Stimulated activated naive B cell treated with anti-CD40 and anti-IgM and Interleukin-4, amounts not matched to agents 10 μg/mL and 1 μg/mL and 100 μg/mL, for 72 hours (primary cell): ENCODE measurements around the gene FZD1.

Experiments used
- ATAC-seq, 2 donors: fragments of 150-1000 bp; cut with Tn5 transposase; replicated peaks; 2 replicates each; pipeline ENCODE4 v1.10.0; 2021; ENCODE audit warnings: moderate library complexity in 1 of 2
- DNase-seq: peaks from one replicate; pipeline ENCODE4 v3.0.0; 2021
- H3K27ac Mint-ChIP-seq: one replicate; pipeline ENCODE4 v1.8.0; 2022; ENCODE audit warnings: mild to moderate bottlenecking, mixed read lengths
- H3K27me3 Mint-ChIP-seq, 2 donors: one replicate each; pipeline ENCODE4 v1.8.0; 2022; ENCODE audit warnings: mixed read lengths in 2 of 2
- H3K36me3 Mint-ChIP-seq, 2 donors: one replicate each; pipeline ENCODE4 v1.8.0; 2022; ENCODE audit warnings: mixed read lengths in 2 of 2, mild to moderate bottlenecking in 1 of 2
- H3K4me1 Mint-ChIP-seq, 2 donors: one replicate each; pipeline ENCODE4 v1.8.0; 2022; ENCODE audit warnings: mixed read lengths in 2 of 2, mild to moderate bottlenecking in 1 of 2
- H3K4me3 Mint-ChIP-seq, 2 donors: one replicate each; pipeline ENCODE4 v1.8.0; 2022; ENCODE audit warnings: mild to moderate bottlenecking in 2 of 2, mixed read lengths in 2 of 2, moderate library complexity in 1 of 2
- H3K9me3 Mint-ChIP-seq, 2 donors: one replicate each; pipeline ENCODE4 v1.8.0; 2022; ENCODE audit warnings: mixed read lengths in 2 of 2, mild to moderate bottlenecking in 1 of 2

The FZD1 gene

DNA sequence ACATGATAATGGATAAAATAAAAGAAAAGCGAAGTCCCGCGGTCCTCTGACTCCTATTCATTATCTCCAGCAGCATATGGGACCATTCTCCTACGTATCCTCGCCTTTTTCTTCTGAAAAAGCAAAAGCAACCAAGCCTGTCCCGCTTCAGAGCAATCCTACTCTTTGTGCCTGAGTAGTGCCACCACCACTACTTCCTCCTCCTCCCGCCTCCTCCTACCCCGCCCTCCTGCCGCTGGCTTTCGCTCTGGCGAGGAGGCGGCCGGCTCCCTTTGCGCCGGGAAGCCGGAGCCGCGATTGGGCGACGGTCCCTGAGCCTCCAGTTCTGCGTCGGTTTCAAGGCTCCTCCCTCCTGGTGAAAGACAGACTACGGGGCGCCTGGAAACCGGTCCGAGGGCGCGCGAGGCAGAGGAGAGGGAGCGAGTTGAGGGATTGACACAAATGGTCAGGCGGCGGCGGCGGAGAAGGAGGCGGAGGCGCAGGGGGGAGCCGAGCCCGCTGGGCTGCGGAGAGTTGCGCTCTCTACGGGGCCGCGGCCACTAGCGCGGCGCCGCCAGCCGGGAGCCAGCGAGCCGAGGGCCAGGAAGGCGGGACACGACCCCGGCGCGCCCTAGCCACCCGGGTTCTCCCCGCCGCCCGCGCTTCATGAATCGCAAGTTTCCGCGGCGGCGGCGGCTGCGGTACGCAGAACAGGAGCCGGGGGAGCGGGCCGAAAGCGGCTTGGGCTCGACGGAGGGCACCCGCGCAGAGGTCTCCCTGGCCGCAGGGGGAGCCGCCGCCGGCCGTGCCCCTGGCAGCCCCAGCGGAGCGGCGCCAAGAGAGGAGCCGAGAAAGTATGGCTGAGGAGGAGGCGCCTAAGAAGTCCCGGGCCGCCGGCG is at the start of gene FZD1:
TSS of gene FZD1 (plus strand) at position 388 of the 878 bp plus-strand sequence. CDS start at position 836, 448 bp downstream.
- no peaks in the 10 kb centered on the region for H3K9me3 Mint-ChIP-seq
- H3K27me3 Mint-ChIP-seq: peaks cover 36 to 43% of the 10 kb centered on the region in 2 donors
- peak; percentile 87 for DNase-seq
- H3K4me1 Mint-ChIP-seq: peaks cover 10 to 20% of the 10 kb centered on the region in 2 donors
- peak within 1 kb of the TSS; percentile 91 to 93 for H3K4me3 Mint-ChIP-seq
- peak within 1 kb of the TSS; percentile 87 for H3K27ac Mint-ChIP-seq
- ATAC-seq: peak; percentile 92 to 93
- H3K36me3 Mint-ChIP-seq: peaks cover 6 to 8% of the 10 kb centered on the region in 2 donors

DNA sequence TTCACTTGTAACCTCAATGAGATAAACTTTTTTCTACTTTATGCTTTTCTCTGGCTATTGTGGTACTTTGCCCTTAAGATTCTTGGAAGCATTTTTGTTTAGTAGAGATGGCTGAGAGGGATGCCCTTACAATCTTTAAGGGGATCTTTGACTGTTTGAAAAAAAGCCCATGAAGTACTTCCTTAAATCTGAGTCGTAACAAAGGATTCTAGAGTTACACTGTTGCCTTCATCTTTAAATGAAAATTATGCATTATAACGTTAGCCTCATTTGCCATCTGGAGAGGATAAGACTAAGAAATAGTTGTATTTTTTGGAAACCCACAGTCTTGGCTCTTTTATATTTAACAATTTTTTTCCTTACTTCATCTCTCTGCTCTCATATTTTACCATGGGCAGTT is 37.8 kb upstream of the FZD1 start:
- H3K27ac Mint-ChIP-seq: no peak overlapping the region
- no peaks in the 10 kb centered on the region for H3K9me3 Mint-ChIP-seq
- ATAC-seq (no peak), DNase-seq (no peak)
- no peak overlapping the region for H3K4me3 Mint-ChIP-seq
- H3K4me1 Mint-ChIP-seq: no peaks in the 10 kb centered on the region
- no peaks in the 10 kb centered on the region for H3K36me3 Mint-ChIP-seq
- H3K27me3 Mint-ChIP-seq: no peaks in the 10 kb centered on the region

DNA sequence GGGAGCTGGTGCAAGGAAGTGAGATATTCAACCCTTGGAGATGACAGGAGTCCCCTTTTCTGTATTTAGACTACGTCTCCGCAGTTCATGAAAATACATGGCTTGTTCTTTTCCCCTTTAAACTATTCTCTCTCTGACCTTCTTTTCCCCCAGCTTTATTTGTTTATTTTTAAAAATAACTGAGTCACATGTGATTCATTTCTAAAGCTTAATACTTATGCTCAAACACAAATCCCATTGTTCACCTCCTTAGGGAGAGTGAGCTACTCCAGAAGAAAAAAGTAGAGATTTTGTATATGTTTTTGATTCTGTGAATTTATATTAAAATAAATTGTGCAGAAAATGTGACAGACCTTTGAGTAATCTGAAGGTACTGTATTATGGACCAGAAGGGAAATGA is 35.9 kb upstream of the FZD1 start:
- DNase-seq: no peak
- H3K4me1 Mint-ChIP-seq: no peaks in the 10 kb centered on the region
- H3K36me3 Mint-ChIP-seq: no peaks in the 10 kb centered on the region
- no peaks in the 10 kb centered on the region for H3K27me3 Mint-ChIP-seq
- no peak for ATAC-seq
- H3K9me3 Mint-ChIP-seq: no peaks in the 10 kb centered on the region
- H3K4me3 Mint-ChIP-seq: no peak overlapping the region
- no peak overlapping the region for H3K27ac Mint-ChIP-seq

DNA sequence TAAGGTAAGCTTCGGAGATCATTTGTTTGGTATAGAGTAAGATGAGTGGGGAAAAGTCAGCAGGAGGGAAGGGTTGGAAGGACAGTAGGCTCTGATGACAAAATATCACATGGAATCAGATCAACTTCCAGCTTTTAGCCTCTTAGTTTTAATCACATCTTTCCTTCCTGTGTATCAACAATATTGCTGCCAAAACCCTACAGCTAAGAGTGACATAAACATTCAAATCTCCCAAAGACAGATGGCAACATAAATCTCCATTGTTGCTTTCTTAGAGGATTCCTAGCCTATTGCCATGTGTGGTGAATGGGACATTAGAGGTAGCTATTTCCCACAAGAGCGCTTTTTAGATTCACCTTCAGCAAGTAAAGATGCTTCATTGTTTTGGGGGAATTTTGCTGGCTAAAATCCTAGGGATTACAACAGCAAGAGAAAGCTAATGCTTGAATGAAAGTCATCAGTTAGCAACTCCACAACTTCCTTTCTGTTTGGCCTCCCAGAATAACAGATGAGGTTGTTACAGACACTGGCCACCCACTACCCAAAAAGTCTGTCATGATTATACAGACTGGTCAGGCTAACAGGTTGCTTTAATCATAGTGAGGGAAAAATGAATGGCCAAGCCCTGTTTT is 35.2 kb upstream of the FZD1 start:
- peaks cover 0 to 3% of the 10 kb centered on the region in 2 donors for H3K27me3 Mint-ChIP-seq
- no peaks in the 10 kb centered on the region for H3K9me3 Mint-ChIP-seq
- H3K36me3 Mint-ChIP-seq: no peaks in the 10 kb centered on the region
- H3K4me3 Mint-ChIP-seq: no peak overlapping the region
- DNase-seq (no peak), ATAC-seq (no peak)
- H3K4me1 Mint-ChIP-seq: no peaks in the 10 kb centered on the region
- no peak overlapping the region for H3K27ac Mint-ChIP-seq

DNA sequence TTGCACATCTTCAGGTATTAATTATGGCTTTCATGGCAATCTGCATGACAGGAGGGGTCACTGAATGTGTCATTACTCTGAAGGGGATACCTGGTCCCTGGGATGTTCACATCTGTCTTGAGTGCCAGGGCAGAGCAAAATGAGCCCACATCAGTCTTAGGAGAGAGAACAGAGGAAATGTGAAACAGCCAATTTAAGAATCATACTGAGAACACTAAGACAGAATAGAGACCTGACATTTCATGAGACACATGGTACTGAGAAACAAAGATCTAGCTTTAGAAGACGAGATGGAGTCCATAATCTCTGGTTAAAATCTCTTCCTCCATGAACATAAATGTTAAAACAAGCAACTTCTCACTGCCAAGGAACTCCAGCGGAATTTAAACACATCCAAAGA is 34.1 kb upstream of the FZD1 start:
- DNase-seq (no peak), ATAC-seq (no peak)
- no peak overlapping the region for H3K27ac Mint-ChIP-seq
- H3K36me3 Mint-ChIP-seq: no peaks in the 10 kb centered on the region
- H3K4me1 Mint-ChIP-seq: no peaks in the 10 kb centered on the region
- H3K9me3 Mint-ChIP-seq: no peaks in the 10 kb centered on the region
- H3K4me3 Mint-ChIP-seq: no peak overlapping the region
- H3K27me3 Mint-ChIP-seq: peaks cover 0 to 6% of the 10 kb centered on the region in 2 donors

DNA sequence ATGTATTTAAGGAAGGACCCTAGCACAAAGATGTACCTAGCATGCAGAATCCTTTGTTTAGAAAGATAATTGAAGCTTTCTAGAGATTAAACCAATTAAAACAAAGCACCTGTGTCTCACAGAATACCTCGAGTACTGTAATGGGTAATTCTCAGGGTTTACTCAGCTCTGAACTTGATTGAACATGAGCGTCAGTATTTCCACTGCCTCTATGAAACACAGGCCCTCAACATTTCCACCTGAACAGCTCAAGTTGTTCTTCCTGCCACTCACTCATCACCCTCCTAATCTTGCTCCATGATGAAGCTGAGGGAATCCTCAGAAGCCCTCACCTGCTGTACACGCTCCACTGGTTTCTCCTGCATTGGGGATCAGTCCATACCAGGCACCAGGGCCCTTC is 33.7 kb upstream of the FZD1 start:
- no peak overlapping the region for H3K27ac Mint-ChIP-seq
- no peaks in the 10 kb centered on the region for H3K9me3 Mint-ChIP-seq
- ATAC-seq (no peak), DNase-seq (no peak)
- no peak overlapping the region for H3K4me3 Mint-ChIP-seq
- H3K4me1 Mint-ChIP-seq: no peaks in the 10 kb centered on the region
- H3K27me3 Mint-ChIP-seq: peaks cover 0 to 6% of the 10 kb centered on the region in 2 donors
- H3K36me3 Mint-ChIP-seq: no peaks in the 10 kb centered on the region

DNA sequence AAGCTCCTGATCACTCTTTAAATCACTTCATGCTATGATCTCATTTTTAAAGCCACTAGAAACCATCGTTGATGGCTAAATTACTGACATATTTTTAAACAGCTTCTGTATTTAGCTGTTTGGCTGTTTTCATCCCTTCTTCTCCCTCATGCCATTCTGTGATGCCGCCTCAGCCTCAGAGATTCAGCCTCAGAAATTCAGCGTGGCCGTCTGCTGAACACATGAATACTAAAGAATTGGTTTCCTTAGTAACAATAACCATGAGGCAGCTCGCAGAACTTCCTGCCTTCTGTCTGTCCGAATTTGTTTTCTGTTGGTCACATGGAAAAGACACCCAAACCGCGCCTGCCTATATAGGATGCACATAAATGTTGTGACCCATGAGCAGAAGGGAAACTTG is 31.0 kb upstream of the FZD1 start:
- ATAC-seq (no peak), DNase-seq (no peak)
- Mint-ChIP-seq H3K27ac (no peak overlapping the region), H3K4me3 (no peak overlapping the region), H3K4me1 (no peaks in the 10 kb centered on the region), H3K27me3 (peaks cover 0 to 6% of the 10 kb centered on the region in 2 donors), H3K9me3 (no peaks in the 10 kb centered on the region), H3K36me3 (no peaks in the 10 kb centered on the region)

DNA sequence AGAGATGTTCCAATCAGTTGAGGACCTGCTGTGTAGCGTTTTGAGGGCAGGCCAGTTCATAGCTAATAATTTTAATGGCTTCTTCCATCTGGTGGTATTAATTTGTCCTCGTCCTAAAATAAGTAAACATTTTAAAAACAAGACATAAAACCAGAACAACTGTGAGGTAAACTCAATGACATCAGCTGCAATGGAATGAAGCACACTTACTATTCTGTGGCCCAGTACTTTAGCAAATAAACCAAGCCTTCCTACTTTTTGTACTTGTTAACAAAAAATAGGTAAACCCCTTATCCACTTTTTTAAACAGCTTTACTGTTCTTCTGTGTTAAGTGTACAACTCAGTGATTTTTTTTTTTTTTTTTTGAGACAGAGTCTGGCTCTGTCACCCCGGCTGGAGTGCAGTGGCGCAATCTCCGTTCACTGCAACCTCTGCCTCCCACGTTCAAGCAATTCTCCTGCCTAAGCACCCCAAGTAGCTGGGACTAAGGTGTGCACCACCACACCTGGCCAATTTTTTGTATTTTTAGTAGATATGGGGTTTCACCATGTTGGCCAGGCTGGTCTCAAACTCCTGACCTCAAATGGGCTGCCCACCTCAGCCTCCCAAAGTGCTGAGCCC is 28.9 kb upstream of the FZD1 start:
- DNase-seq: no peak
- Mint-ChIP-seq H3K27ac (no peak overlapping the region), H3K27me3 (peaks cover 0 to 6% of the 10 kb centered on the region in 2 donors), H3K4me3 (no peak overlapping the region), H3K4me1 (no peaks in the 10 kb centered on the region), H3K9me3 (no peaks in the 10 kb centered on the region), H3K36me3 (no peaks in the 10 kb centered on the region)
- ATAC-seq: no peak

DNA sequence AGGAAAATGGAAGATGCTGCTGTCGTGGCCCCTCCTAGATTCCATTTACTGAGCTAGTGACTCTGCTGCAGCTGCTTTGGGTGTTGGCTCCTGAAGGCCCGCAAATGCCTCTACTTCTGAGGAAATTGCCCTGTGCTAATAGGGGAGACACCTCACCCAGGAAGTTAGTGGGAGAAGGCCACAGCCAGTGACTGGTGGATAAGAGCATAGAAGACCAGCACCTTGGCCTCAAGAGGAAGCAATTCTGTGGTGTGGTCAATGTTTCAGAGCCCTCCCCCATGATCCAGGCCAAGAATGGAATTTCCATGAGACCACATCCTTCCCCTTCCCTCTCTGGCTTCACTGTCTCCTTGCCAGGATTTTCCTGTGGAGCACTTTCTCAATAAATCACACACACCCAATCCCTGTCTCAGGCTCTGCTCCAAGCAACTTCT is 25.0 kb upstream of the FZD1 start:
- no peaks in the 10 kb centered on the region for H3K4me1 Mint-ChIP-seq
- no peak overlapping the region for H3K4me3 Mint-ChIP-seq
- H3K27ac Mint-ChIP-seq: no peak overlapping the region
- H3K9me3 Mint-ChIP-seq: no peaks in the 10 kb centered on the region
- H3K27me3 Mint-ChIP-seq: peaks cover 2 to 4% of the 10 kb centered on the region in 2 donors
- H3K36me3 Mint-ChIP-seq: no peaks in the 10 kb centered on the region
- DNase-seq (no peak), ATAC-seq (no peak)

DNA sequence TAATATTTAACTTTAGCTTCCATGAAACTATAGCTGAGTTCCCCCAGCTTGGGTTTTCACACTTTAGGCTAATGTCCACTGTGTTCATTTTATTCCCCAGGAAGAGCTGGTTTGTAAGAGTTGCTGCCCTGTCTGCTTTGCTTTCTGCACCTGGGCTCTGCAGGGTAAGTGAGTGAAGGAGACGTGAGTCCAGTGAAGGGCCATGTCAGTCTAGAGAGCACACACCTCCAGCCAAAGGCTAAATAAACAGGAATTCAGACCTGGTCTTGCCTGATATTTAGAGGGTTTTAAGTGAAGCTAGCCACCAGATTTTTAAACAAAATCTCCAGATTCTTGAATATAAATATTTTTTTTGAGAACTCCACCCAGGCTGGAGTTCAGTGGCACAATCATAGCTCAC is 24.5 kb upstream of the FZD1 start:
- Mint-ChIP-seq H3K4me3 (no peak overlapping the region), H3K9me3 (no peaks in the 10 kb centered on the region), H3K27me3 (peaks cover 4 to 5% of the 10 kb centered on the region in 2 donors), H3K27ac (no peak overlapping the region), H3K4me1 (no peaks in the 10 kb centered on the region), H3K36me3 (no peaks in the 10 kb centered on the region)
- DNase-seq (no peak), ATAC-seq (no peak)

DNA sequence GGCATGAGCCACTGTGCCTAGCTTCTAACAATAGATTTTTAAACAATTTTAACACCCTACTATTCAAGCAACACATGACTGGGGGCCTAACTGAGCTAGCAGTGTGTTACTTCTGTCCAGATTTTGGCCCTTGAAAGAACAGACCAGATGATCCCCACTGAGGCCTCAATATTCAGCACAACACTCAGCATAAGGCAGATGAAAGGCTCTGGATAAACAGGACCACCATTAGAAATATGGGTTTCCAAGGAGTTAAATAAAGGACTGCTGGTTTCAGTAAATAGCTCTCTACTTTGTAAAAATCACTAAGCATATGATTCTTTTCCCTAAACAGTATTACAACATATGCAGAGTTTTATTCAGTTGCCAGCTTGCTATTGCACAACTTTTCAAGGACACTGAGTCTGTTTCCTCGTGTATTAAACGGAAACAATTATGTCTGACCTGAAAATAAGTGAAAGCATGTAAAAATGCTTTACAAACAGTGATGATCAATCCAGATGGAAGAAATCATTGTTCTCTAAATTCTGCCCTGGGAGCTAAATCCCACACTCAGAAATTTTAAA is 23.8 kb upstream of the FZD1 start:
- ATAC-seq (no peak), DNase-seq (no peak)
- no peaks in the 10 kb centered on the region for H3K36me3 Mint-ChIP-seq
- no peak overlapping the region for H3K4me3 Mint-ChIP-seq
- no peak overlapping the region for H3K27ac Mint-ChIP-seq
- H3K9me3 Mint-ChIP-seq: no peaks in the 10 kb centered on the region
- no peaks in the 10 kb centered on the region for H3K4me1 Mint-ChIP-seq
- peaks cover 4 to 5% of the 10 kb centered on the region in 2 donors for H3K27me3 Mint-ChIP-seq

DNA sequence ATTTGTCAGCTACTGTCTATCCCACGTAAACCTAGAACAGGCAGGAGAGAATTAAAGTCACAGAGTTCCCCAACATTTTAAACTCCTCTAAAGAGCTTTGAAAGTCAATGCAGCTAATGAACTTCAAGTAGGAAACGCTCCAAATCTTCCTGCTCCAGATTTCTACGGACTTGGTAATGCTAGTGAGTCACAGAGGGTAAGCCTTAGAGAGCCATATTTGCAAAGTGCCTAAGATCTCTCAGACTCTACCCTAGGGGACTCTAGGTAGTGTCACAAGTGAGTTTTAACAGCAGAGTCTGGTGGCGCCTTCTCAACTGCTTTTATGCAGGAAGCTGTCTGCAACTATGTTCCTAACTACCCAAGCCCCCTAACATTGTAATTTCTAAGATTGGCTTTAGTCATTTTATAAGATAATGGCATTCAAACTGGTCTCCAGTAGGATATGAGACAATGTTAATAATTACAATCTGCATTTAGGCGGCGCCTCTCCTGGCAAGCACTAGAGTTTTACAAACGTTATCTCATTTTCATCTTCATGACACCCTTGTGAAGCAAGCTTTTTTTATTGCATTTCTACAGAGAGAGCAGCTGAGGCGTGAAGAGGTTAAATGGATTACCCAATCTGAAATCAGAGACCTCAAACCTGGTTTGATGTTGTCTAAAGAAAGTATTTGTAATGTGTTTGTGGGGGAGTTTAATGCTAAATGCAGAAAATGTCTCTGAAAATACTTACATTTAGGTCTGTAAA is 22.0 kb upstream of the FZD1 start:
- no peaks in the 10 kb centered on the region for H3K4me1 Mint-ChIP-seq
- no peak overlapping the region for H3K4me3 Mint-ChIP-seq
- no peaks in the 10 kb centered on the region for H3K9me3 Mint-ChIP-seq
- peaks cover 4 to 5% of the 10 kb centered on the region in 2 donors for H3K27me3 Mint-ChIP-seq
- ATAC-seq: no peak
- H3K36me3 Mint-ChIP-seq: no peaks in the 10 kb centered on the region
- no peak for DNase-seq
- H3K27ac Mint-ChIP-seq: no peak overlapping the region

DNA sequence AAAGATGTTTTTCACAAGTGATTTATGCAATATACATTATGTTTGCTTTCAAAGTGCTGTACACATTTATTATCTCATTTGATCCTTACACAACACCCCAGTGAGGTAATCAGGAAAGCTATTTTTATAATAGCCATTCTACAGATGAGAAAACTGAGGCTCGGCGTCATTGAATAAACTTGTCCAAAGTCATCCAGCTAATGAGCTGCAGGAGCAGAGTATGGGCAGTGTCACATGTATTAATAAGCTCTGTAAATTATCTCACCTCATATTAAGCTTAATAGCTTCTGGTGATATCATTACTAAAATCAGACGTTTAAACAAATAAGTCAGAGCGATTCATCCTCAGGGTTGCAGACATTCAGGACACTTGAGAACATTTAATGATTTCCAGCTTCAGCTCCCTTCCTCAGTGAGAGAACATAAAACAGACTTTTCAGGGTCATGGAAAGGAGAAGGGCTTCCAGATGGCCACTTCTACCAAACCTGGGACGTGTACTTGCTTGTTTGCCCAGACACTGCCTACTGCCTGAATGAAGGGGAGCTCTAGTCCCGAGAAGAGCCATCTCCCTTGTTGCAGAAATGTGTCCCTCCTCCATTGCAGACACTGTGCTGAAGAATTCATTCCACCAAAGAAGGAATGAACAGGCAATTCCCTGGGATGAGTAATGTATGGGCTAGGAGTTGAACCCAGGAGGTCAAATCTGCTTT is 20.5 kb upstream of the FZD1 start:
- H3K9me3 Mint-ChIP-seq: peaks cover 0 to 2% of the 10 kb centered on the region in 2 donors
- H3K4me1 Mint-ChIP-seq: peaks cover 0 to under 1% of the 10 kb centered on the region in 2 donors
- no peak overlapping the region for H3K27ac Mint-ChIP-seq

More for the DNA sequence above, 20.5 kb upstream of the FZD1 start:
- DNase-seq: no peak
- no peaks in the 10 kb centered on the region for H3K36me3 Mint-ChIP-seq
- H3K27me3 Mint-ChIP-seq: peaks cover 4 to 11% of the 10 kb centered on the region in 2 donors
- H3K4me3 Mint-ChIP-seq: no peak overlapping the region
- ATAC-seq: no peak
